HepG2 (cell line): Measurements from ENCODE around the gene PCDHGA1. TPM values are rescaled to one million over a fixed set of nuclear protein-coding genes. Genes with fewer than 3 reads are reported as not detected.
A peak's percentile ranks its signal among the peaks of the same experiment; 100 is the strongest.

Source experiments
- CCDC6 ChIP-seq: sonication (generic); formaldehyde crosslinking; IDR thresholded peaks from 2 replicates; pipeline ENCODE4 v1.8.1; 2022; ENCODE audit warnings: mild to moderate bottlenecking, missing genetic modification reagents, moderate library complexity
- HNF1B ChIP-seq: sonication (generic); formaldehyde crosslinking; IDR thresholded peaks from 2 replicates; pipeline ENCODE4 v1.5.1; 2020; ENCODE audit warnings: mild to moderate bottlenecking, moderate library complexity, missing genetic modification reagents
- MAZ ChIP-seq, 2 experiments: sonication (generic) in 1 of 2; formaldehyde crosslinking in 1 of 2; IDR thresholded peaks; 2 replicates each; pipeline versions ENCODE4 v1.5.0 to v1.6.1; 2012 to 2020; ENCODE audit warnings: low read depth in 2 of 2, mild to moderate bottlenecking in 2 of 2, borderline replicate concordance in 1 of 2, improper control_type of control experiment in 1 of 2, low read length in 1 of 2, missing genetic modification reagents in 1 of 2, moderate library complexity in 1 of 2
- NCOA1 ChIP-seq: sonication (generic); formaldehyde crosslinking; IDR thresholded peaks from 2 replicates; pipeline ENCODE4 v1.9.0; 2021; ENCODE audit warnings: missing genetic modification reagents
- RFXAP ChIP-seq: sonication (generic); formaldehyde crosslinking; IDR thresholded peaks from 2 replicates; pipeline ENCODE4 v1.4.0; 2020; ENCODE audit warnings: missing genetic modification reagents, borderline replicate concordance
- SRSF9 ChIP-seq: fragments of 200-400 bp; formaldehyde crosslinking; IDR thresholded peaks from 2 replicates; pipeline ENCODE4 v1.6.1; 2018; ENCODE audit warnings: borderline replicate concordance, mild to moderate bottlenecking, low read depth, low read length; ENCODE audit not compliant: insufficient read depth, poor library complexity, severe bottlenecking
- THRA ChIP-seq: sonication (generic); formaldehyde crosslinking; IDR thresholded peaks from 2 replicates; pipeline ENCODE4 v1.4.0; 2020; ENCODE audit warnings: missing genetic modification reagents, borderline replicate concordance
- ZFP91 ChIP-seq: sonication (generic); formaldehyde crosslinking; IDR thresholded peaks from 2 replicates; pipeline ENCODE4 v1.9.0; 2022; ENCODE audit warnings: missing genetic modification reagents, mild to moderate bottlenecking, borderline replicate concordance
- ZNF598 ChIP-seq: sonication (generic); formaldehyde crosslinking; IDR thresholded peaks from 2 replicates; pipeline ENCODE4 v1.5.1; 2020; ENCODE audit warnings: mild to moderate bottlenecking, missing genetic modification reagents, borderline replicate concordance
- ZNF775 ChIP-seq: sonication (generic); formaldehyde crosslinking; IDR thresholded peaks from 2 replicates; pipeline ENCODE4 v1.4.0; 2020; ENCODE audit warnings: missing genetic modification reagents, mild to moderate bottlenecking, moderate library complexity, borderline replicate concordance
- polyA plus RNA-seq, 8 experiments: library from polyadenylated mRNA; depleted of rRNA in 3 of 8; stranded (reverse) in 7 of 8; unstranded in 1 of 8; fragments of >200 nt; fragmentation: Illumina TruSeq in 4 of 8; extraction: Trizol in 4 of 8; gene quantifications; 2 replicates each; pipeline versions ENCODE4 v1.2.1 to v1.2.3, GENCODE V29; 2011 to 2016; ENCODE audit warnings: low read depth in 4 of 8, missing spikeins in 1 of 8, mixed read lengths in 1 of 8; ENCODE audit not compliant: insufficient read depth in 1 of 8
- total RNA-seq, 5 experiments: library from RNA; depleted of rRNA; stranded (reverse); fragments of >200 nt; fragmentation: Illumina TruSeq; extraction: Trizol; gene quantifications; 2 replicates each; pipeline ENCODE4 v1.2.3, GENCODE V29; 2016; ENCODE audit warnings: low read depth in 1 of 5
- TF ChIP-seq, protein P1 (sequence below): sonication (generic); formaldehyde crosslinking; IDR thresholded peaks from 2 replicates; pipeline ENCODE4 v1.5.1; 2020; ENCODE audit warnings: mild to moderate bottlenecking, missing genetic modification reagents, moderate library complexity
- TF ChIP-seq, protein P2 (sequence below): sonication (generic); formaldehyde crosslinking; IDR thresholded peaks from 2 replicates; pipeline ENCODE4 v1.5.0; 2020; ENCODE audit warnings: mild to moderate bottlenecking, missing genetic modification reagents

PCDHGA1 gene
- total and polyA plus RNA-seq, 2 of the 13 experiments (the other 11 are each of a cell fraction or from before 2014, with no cell fraction given) = 0.31 to 0.40 TPM

GRCh38 chr5:141524604-141525597, 194.6 kb downstream of the PCDHGA1 start (continued):
- TF ChIP-seq, protein P1, sequence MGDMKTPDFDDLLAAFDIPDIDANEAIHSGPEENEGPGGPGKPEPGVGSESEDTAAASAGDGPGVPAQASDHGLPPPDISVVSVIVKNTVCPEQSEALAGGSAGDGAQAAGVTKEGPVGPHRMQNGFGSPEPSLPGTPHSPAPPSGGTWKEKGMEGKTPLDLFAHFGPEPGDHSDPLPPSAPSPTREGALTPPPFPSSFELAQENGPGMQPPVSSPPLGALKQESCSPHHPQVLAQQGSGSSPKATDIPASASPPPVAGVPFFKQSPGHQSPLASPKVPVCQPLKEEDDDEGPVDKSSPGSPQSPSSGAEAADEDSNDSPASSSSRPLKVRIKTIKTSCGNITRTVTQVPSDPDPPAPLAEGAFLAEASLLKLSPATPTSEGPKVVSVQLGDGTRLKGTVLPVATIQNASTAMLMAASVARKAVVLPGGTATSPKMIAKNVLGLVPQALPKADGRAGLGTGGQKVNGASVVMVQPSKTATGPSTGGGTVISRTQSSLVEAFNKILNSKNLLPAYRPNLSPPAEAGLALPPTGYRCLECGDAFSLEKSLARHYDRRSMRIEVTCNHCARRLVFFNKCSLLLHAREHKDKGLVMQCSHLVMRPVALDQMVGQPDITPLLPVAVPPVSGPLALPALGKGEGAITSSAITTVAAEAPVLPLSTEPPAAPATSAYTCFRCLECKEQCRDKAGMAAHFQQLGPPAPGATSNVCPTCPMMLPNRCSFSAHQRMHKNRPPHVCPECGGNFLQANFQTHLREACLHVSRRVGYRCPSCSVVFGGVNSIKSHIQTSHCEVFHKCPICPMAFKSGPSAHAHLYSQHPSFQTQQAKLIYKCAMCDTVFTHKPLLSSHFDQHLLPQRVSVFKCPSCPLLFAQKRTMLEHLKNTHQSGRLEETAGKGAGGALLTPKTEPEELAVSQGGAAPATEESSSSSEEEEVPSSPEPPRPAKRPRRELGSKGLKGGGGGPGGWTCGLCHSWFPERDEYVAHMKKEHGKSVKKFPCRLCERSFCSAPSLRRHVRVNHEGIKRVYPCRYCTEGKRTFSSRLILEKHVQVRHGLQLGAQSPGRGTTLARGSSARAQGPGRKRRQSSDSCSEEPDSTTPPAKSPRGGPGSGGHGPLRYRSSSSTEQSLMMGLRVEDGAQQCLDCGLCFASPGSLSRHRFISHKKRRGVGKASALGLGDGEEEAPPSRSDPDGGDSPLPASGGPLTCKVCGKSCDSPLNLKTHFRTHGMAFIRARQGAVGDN (CRISPR knock-in tag) = peak; percentile 66
- TF ChIP-seq, protein P2, sequence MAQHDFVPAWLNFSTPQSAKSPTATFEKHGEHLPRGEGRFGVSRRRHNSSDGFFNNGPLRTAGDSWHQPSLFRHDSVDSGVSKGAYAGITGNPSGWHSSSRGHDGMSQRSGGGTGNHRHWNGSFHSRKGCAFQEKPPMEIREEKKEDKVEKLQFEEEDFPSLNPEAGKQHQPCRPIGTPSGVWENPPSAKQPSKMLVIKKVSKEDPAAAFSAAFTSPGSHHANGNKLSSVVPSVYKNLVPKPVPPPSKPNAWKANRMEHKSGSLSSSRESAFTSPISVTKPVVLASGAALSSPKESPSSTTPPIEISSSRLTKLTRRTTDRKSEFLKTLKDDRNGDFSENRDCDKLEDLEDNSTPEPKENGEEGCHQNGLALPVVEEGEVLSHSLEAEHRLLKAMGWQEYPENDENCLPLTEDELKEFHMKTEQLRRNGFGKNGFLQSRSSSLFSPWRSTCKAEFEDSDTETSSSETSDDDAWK (CRISPR knock-in tag) = no peak
- TF ChIP-seq SRSF9 = no peak
- TF ChIP-seq MAZ (IDR thresholded peaks at IDR 0.05; ENCODE audit: borderline replicate concordance, low read depth, low read length) = 0 out of 2 replicates have a peak, but pooled peaks have one; percentile 11
- TF ChIP-seq MAZ (CRISPR knock-in tag; IDR thresholded peaks at IDR 0.05; ENCODE audit: low read depth) = peak; percentile 58; the same call in 1 of the 2 replicates
- peak; percentile 47; the same call in 1 of the 2 replicates for TF ChIP-seq THRA (CRISPR knock-in tag)
- TF ChIP-seq RFXAP = peak; percentile 68; the same call in 1 of the 2 replicates
- no peak for TF ChIP-seq NCOA1 (CRISPR knock-in tag)
- TF ChIP-seq ZNF775 (CRISPR knock-in tag) = no peak
- peak; percentile 23 for TF ChIP-seq ZFP91 (CRISPR knock-in tag)
- TF ChIP-seq ZNF598 (CRISPR knock-in tag) = no peak
- no peak for TF ChIP-seq CCDC6
- TF ChIP-seq HNF1B (CRISPR knock-in tag) = no peak
